Panc1 (cell line): ENCODE measurements around the gene ADK.
"Not testable (repeated sequence)": the region's sequence is repeated elsewhere in the genome, so short reads cannot be mapped to it uniquely, and the experiment has no call there.

Experiments
- CTCF ChIP-seq: fragments of 450-650 bp; IDR thresholded peaks from 2 replicates; pipeline ENCODE4 v1.5.1; 2017; ENCODE audit warnings: mild to moderate bottlenecking
- POLR2AphosphoS5 ChIP-seq: IDR thresholded peaks from 2 replicates; pipeline ENCODE4 v1.6.1; 2012; ENCODE audit warnings: mild to moderate bottlenecking, low read depth, low read length, moderate library complexity
- SIN3A ChIP-seq: IDR thresholded peaks from 2 replicates; pipeline ENCODE4 v1.6.1; 2012; ENCODE audit warnings: low read depth, mild to moderate bottlenecking, low read length, moderate library complexity, borderline replicate concordance; ENCODE audit not compliant: insufficient read depth
- TCF7L2 ChIP-seq: IDR thresholded peaks from 2 replicates; pipeline ENCODE4 v1.6.1; 2011; ENCODE audit warnings: mild to moderate bottlenecking, low read depth, low read length, inconsistent platforms
- TF ChIP-seq, protein P1 (sequence below), 2 experiments: IDR thresholded peaks; 2 replicates each; pipeline ENCODE4 v1.6.1; 2011 to 2012; ENCODE audit warnings: low read depth in 2 of 2, control low read depth in 1 of 2, low read length in 1 of 2, mild to moderate bottlenecking in 1 of 2, moderate library complexity in 1 of 2; ENCODE audit not compliant: insufficient read depth in 1 of 2

GRCh38 chr10:74498664-74499063 is 347.6 kb downstream of the ADK start:
- not testable (repeated sequence) for TF ChIP-seq POLR2AphosphoS5, SIN3A, TCF7L2, CTCF
- TF ChIP-seq, protein P1, sequence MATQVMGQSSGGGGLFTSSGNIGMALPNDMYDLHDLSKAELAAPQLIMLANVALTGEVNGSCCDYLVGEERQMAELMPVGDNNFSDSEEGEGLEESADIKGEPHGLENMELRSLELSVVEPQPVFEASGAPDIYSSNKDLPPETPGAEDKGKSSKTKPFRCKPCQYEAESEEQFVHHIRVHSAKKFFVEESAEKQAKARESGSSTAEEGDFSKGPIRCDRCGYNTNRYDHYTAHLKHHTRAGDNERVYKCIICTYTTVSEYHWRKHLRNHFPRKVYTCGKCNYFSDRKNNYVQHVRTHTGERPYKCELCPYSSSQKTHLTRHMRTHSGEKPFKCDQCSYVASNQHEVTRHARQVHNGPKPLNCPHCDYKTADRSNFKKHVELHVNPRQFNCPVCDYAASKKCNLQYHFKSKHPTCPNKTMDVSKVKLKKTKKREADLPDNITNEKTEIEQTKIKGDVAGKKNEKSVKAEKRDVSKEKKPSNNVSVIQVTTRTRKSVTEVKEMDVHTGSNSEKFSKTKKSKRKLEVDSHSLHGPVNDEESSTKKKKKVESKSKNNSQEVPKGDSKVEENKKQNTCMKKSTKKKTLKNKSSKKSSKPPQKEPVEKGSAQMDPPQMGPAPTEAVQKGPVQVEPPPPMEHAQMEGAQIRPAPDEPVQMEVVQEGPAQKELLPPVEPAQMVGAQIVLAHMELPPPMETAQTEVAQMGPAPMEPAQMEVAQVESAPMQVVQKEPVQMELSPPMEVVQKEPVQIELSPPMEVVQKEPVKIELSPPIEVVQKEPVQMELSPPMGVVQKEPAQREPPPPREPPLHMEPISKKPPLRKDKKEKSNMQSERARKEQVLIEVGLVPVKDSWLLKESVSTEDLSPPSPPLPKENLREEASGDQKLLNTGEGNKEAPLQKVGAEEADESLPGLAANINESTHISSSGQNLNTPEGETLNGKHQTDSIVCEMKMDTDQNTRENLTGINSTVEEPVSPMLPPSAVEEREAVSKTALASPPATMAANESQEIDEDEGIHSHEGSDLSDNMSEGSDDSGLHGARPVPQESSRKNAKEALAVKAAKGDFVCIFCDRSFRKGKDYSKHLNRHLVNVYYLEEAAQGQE (IDR thresholded peaks at IDR 0.05; ENCODE audit: insufficient read depth in 1 of 2, low read depth in 2 of 2, low read length in 1 of 2), result not testable (repeated sequence)
